Dedifferentiated amniotic fluid mesenchymal stem cell (primary cell): ENCODE data around the gene NAA11.
"Not testable (repeated sequence)": the region's sequence is repeated elsewhere in the genome, so short reads cannot be mapped to it uniquely, and the experiment has no call there.

Experiments
- DNase-seq: peaks from one replicate; pipeline ENCODE4 v3.0.0-alpha.2; 2016; ENCODE audit errors: extremely low spot score

Gene NAA11

DNA sequence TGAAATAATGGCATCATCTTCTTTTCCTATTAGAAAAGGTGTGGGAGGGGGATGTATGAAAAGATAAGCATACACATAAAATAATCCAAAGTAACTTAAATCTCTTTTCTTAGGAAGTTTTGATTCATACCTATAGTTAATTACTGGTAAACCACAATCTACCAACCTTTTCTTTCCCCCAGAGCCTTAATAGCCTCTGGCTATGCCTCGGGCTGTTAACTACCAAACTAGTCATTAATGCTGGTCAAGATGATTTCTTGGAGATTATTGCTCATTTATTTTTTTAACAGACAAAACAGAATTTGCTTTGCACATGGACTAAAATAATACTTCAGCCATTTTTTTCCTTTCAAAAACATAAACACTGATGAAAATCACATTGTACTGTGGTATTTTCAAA lies 16.9 kb downstream of the NAA11 start:
- no peak for DNase-seq

DNA sequence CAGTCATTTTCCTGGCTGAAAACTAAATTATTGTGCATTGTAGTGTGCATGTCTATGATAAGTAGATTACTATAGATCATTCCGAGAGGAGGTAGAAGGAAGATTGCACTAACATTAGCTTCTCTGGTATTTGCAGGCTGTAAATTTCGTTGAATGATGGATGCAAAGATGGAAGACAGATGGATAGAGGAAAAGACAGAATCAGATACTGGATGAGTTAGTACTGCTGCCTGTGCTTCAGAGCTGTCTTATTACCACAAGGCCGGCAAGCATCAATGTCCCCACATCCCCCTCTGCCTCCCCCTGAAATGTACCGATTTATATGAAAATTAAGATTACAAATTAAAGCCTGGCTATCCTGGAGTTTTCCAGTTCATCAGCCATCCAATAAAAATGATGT lies 17.7 kb downstream of the NAA11 start:
- DNase-seq, result no peak

DNA sequence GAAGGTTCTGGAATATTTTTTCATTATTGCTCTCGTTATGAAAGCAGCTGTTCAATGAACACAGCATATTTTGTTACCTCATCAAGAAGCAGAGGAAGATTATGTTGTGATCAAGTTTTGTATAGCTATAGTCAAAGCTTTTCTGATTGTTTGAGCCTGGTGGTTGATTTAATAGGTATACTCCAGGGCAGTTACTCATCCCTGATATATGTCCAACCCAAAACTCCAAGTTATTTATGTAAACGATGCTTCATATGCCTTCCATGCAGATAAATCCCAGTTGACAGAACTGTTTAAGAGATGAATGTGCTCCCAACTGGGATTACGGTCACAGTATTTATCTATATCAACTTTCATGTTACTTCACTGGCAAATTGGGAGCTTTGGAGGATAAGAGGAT lies 19.1 kb downstream of the NAA11 start:
- no peak for DNase-seq

DNA sequence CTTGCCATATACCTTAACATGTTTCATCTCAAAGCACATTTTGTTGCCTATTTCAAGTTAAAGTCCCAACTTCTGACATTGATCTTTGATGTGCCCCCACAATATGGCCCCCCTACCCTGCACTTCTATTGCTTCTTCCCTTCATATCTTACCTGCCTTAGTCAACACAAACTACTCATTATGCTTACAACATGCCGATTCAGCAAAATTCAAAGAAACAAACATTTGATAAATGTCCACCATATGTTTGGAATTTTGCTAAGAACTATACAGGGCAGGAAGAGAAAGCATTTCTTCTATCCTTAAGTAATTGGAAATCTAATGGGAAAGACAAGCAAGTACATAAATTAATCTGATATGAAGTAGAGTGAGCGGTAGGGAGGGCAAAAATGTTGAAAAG lies 25.6 kb downstream of the NAA11 start:
- no peak for DNase-seq

DNA sequence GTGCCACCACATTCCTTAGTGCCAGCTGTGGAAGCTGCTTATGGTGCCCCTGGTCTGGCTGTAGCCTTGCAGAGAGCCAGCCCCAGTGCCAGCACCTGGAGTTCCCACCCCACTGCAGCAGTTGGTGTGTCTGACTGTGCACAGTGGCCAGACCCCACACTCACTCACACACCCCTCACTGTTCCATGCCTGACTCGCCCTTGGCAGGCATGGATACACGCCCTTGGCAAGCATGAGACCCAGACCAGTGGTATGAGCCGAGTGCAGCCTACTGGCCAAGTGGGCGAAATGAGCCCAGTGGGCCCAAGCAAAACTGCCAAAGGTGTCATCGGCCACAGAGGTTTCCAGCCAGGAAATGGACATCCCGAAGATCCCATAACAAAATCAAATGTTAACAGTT lies 27.4 kb downstream of the NAA11 start:
- no peak for DNase-seq

DNA sequence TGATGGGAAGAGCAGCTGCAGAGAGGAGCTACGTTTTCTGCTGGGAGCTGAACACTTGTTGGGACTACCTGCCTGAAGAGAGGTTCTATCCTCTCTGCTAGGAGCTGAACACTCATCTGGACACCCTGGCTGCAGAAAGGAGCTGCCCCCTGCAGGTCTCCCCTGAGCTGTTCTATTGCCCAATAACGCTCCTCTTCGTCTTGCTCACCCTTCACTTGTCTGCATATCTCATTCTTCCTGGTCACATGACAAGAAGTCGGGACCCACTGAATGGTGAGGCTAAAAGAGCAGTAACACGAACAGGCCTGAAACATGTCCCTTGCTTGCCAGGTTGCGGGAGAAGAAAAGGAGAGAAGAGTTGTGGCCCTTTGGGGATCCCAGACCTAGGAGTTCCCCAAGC lies 27.8 kb downstream of the NAA11 start:
- DNase-seq, result no peak

DNA sequence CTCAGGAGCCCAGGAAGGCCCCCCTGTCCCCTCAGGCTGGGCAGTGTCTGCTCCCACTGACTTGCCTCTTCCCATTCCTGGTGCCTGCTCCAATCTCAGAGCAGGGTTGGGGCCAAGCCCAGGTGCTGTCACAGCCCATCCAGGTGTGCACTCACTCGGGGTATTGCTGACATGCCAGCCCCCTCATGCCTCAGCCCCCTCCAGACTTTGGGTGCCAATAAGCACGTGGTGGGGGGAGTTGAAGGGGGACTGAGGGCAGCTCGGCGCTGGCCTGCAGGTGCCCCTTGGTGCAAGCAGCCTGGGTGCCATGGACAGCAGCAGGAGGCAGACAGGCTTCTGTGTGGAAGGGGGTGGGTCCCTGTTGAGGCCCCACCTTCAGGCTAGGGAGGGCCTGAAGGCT lies 28.4 kb downstream of the NAA11 start:
- DNase-seq, result no peak

DNA sequence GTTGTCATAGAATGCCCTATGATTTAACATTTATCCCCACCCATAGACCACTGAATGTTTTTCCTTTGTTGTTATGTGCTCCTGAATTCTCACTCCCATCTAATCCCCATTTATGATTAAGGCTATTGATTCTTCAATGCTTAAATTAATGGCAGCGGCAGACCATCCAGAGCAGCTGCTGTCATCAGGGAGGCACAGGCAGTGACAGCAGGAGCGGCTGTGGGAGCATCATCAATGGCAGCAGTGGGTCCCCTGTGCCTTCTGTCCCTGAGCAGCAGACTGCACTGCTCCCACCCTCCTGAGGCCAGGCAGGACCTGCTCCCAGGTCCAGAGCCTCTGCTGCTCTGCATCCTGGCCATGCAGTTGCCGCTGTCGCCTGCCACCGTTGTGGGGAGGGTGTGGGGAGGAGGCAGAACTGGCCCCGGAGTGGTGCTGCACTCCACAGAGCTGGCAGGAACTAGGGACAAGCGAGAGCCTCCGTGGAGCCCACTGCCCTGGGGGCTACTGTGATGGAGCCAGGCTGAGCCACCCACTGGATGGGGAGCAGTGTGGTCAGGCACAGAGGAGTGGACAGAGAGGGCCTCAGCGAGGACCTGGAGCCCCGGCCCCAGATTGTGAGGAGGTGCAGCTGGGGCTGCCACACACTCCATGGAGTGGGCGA lies 29.0 kb downstream of the NAA11 start:
- DNase-seq, result no peak

DNA sequence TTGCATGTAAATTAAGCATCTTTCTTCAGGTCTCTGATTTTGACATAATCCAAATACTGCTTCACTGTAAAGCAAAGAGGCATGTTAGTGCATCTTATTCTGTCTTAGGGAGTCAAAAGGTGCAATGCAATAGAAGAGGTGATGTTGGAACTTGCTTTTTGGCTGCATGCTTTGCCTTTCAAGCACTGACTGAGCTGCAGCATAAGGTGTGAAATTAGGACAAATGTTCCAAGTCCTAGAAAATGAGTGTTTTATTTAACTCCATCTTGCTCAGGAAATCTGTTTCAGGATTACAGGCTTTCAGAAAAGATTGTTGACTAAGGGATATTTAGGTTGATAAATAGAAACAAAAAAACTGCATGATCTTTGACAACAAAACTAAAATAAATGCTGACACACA lies 30.8 kb downstream of the NAA11 start:
- no peak for DNase-seq

DNA sequence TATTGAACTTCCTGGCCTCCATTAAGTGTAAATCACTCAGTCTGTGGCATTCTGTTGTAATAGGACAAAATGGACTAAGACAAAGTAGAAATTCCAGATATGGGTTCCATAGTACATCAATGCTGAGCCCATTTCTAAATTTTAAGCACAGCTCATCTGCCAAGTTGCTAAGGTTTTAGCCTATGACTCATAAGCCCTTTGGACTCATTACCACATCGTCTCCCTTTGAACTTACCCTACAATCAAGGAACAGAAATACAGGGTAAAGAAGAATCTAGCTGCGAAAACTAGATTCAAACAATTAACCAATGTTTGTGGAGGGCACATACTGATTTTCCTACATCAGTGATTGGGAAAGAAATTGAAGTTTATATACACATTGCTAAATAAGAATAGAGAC lies 31.8 kb downstream of the NAA11 start:
- DNase-seq, result no peak

DNA sequence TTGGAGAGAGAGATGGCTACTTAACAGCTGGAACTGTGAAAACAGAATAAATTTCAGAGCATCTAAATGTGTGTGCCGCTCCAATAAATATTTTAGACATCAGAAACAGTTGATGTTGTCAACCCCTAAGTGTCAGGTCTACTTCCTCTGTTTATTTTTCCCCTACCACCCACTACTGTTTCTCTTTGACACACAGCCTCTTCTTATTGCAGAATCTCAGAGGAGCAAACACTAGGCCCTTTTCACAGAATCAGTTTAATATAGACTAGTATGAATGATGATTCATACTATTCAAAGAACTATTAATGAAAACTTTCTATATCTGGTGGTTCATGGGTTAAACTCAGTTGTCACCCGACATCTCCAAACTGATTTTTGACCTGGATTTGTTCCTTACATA lies 33.9 kb downstream of the NAA11 start:
- DNase-seq, result no peak

DNA sequence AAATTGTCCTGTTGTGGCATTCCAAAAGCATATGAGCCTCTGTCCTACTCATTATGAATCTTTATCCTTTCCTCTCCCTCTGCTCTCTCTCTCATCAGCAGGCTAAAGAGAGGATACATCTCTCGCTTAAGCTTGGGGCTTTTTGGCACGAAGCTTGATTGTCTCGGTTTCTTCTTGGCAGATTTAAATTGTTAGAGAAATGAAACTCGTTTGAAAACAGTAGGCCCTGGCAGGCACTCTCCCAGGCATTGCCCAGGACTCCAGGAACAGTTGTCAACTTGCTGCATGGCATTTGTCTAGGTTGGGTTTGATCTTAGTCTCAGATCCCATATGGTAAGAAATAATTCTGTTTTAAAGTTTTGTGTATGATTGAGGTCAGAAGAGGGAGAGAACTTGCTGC lies 35.5 kb downstream of the NAA11 start:
- no peak for DNase-seq

DNA sequence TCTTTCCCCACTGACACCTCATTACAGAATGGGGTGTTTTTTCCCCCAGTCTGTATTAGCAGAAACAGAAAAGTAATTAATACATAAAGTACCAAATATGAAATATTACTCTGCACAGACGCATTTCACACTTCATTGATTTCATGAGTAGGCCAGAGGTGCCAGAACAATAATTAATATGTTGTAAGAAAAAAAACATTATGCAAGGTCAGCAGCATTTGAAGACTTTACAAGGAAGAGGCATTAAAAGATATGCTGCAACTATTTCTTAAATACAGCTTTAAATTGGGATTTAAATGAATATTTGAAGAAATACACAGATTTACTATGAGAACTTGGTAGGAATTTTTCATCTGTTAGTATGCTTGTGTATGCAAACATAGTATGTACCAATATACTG lies 37.7 kb downstream of the NAA11 start:
- DNase-seq, result no peak

DNA sequence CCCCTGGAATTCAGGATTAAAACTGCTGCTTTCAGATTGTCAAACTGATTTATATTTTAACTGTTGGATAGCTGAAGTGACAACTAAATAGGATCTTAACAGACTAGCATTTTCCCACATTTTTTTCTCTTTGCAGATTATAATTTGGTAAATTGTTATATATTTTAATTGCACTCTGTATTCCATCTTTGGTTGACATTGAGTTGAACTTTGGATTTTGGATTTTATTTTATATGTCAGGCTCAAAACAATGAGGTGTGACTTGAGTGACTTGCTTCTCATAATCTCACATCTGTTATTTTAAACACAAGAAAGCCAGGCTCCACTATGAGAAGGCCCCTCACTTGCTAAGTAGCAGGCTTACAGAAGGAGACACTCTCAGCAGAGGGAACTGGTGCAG lies 38.1 kb downstream of the NAA11 start:
- DNase-seq, result no peak

DNA sequence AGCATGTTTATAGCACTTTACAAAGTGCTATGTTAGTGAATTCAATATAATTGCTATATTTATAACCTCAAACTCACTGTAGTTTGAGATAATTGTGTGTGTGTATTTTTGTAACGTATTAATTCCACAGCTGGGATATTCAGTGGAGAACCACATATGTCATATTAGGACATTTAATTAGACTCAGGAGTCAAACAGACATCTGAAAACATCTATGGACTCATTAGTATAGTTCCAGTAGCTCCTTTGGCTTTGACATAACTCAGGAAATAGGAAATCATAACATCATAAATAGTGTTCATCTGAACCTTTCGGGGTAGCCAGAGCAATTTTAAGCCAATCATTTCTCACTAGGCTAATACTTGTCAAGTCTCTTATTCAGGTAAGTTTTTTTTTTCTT lies 38.8 kb downstream of the NAA11 start:
- DNase-seq, result no peak

DNA sequence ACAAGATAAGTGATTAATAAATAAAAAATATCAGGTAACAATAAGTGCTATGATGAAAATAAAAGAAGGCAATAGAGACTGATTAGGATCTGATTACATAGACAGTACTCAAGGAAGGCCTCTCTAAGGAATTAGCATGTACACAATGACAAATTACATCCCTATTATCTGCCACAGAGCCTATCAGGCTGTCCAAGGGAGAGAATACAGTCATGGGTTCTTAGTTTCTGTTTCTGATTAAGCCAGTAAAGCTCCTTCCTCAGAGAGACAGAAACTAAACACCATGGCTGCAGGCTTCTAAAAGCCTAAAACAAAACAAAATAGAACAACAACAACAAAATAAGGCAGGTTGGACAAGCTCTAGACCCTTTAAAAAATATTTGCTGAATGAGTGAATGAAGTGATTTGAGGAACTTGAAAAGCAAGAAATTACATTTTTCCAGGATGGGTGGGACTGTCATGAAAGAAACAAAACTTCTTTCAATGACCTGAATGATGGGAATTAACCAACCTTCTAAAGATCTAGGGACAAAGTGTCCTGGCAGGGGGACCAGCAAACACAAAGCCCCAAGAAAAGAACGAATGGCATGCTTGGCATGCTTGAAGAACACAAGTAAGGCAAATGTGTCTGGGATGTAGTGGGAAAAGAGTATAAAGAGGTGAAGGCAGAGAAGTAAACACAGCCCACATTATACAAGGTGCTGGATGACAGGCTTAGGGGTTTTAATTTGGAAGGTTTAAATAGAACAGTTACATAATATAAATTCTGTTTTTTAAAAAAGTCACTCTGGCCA lies 44.1 kb downstream of the NAA11 start:
- no peak for DNase-seq

DNA sequence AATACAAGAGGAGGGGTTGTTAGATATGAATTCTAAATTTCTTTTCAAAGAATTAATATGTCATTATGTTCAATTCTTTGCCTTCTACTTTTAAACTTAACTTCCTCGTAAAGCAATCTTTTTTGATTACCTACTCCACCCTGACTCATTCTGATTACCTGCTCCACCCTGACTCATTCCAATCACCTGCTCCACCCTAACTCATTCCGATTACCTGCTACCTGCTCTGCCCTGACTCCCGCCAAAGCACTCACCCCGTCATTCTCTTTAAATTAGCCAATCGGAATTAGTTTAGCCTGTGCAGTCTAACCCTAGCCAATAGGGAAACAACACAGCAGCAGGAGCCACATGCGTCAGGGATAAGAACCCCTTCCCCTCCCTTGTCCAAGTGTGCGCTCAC lies 48.4 kb downstream of the NAA11 start:
- not testable (repeated sequence) for DNase-seq

DNA sequence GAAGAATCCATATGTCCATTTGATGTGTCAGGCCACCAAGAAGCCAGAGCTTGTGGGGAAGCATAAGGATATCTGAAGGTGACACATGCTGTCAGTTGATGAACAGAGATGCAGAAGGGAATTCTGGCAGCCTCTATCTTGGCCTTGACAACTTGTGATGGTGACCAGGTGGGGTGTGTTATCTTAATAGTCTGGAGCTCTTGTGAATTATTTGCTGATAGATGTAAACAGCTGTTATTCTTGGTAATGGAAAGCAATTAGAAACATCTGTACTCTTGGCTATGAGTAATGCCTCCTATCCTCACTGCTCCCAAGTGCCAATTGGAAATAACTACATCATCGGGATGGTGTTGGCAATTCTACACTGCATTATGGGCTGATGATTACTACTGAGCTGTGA lies 51.9 kb downstream of the NAA11 start:
- DNase-seq, result no peak

DNA sequence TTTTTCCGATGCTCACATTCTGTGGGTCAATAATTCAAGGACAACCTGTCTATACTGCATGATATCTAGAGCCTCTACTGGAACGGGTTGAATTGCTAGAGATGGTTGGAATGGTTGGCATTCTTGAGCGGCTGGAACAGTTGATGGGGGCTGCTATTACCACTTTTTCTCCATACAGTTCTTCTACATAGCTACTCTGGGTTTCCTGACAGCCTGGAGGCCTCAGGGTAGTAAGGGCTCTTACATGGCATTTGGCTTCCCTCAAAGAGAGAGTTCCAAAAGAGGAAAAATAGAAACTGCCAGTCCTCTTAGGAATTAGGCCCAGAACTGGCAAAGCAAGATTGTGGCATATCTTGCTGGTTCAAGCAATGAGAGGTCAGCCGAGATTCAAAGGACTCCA lies 53.1 kb downstream of the NAA11 start:
- no peak for DNase-seq

DNA sequence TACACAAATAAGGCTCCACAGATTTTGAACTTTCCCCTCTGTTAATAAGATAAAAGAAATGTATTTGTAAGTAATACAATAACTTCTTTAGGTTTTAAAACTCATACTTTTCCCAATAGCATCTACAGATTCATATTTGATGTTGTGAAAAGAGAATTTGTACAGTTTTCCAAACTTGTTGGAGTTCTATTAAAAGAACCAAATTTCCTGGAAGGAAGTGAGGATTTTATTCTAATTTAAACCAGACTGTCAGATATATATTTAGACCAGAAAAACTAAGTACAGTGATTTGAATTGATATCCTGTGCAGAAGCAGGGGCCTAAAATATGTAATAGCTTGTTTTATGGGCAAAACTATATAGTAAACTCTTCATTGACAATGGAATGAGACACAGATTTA lies 53.7 kb downstream of the NAA11 start:
- DNase-seq, result no peak

DNA sequence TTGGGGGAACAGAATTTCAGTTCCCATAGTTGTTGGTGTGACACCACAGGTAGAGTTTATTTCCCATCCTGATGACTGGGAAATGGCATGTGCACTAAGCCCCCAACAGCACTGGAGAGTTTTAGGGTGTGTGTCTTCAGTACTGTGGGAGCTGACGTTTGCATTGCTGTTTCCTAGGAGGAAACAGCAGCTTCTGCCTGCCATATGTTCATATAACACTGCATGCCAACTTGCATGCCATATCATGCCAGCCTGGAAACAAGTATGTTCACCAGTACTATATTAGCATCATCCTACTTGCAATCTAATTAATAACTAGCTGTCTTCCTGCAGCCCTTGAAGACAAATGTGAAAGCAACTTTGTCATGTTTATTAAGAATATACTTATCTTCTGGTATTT lies 58.2 kb downstream of the NAA11 start:
- no peak for DNase-seq
